ENCODE data around the gene PDLIM7.

PDLIM7 gene

DNA sequence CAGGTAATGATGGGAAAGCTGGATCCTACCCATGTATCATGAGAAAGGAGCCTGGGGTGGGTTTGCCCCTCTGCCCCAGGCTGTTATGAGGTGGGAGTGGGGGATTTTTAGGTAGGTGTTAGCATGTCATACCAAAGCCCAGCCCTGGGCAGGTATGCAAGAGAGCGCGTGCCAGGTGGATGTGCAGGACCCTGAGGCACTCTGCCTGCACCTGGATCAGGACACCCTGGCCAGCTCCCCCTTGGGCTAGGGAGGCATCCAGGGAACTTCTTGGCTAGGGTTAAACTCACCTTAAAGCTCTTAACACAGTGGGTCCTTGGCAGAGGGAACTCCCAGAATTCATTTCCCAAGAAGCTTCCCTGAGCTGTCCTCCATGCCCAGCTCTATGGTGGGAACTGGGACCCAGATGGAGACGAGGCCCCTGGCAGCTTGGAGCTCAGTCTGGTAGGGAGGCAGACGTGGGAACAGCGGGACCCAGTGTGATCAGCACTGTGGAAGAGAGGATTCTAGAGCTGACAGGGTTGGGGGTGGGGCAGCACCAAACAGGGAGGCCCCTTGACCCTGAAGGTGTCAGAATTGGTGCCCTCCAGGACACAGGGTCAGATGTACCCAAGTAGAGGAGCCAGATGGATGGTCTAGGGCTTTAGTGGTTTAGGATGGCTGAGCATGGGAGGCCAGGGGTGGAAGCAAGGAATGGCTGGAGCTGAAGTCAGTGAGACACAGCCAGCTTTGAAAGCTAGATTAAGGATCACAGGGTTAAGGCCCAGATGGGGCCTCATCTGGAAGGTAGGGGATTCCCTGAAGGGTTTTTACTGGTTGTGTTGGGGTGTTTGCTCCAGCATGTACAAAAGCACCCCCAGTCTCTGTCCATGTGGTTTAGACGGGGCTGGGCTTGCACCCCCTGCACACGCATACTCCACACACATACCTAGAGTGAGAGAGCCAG lies 53.0 kb downstream of the PDLIM7 start:
- no peak for DNase-seq (ENCODE audit: low read depth)

- DNase-seq (ENCODE audit: low read depth) = no peak
These were observed 54.0 kb downstream of the PDLIM7 start for GRCh38 chr5:177443144-177443983.

DNA sequence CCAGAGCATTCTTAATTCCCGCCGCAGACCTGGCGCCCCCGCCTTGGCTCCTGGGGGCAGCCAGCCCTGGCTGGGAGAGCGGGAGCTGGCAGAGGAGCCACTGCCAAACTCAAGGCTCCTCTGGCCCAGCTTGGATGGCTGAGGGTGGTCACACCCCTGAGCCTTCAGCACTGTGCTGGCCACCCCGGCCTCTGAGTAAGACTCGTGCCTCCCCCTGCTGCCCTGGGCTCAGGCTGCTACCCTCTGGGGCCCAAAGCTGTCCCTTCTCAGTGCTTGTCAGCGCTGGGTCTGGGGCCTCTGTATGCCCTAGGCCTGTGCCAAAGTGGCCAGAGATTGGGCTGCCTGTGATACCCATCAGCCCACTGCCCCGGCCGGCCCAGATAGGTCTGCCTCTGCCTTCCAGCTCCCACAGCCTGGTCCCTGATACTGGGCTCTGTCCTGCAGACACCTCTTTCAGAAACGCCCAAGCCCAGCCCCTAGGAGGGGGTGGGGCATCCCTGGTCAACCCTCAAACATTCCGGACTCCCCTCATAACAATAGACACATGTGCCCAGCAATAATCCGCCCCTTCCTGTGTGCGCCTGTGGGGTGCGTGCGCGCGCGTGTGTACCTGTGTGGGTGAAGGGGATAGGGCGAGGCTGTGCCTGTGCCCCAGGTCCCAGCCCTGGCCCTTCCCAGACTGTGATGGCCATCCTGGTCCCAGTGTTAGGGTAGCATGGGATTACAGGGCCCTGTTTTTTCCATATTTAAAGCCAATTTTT lies 55.2 kb downstream of the PDLIM7 start:
- no peak for DNase-seq (ENCODE audit: low read depth)

- DNase-seq (ENCODE audit: low read depth) = no peak
These were observed 56.2 kb downstream of the PDLIM7 start for GRCh38 chr5:177440990-177441780.

- peak; percentile 39 for DNase-seq (ENCODE audit: low read depth)
These were observed 57.0 kb downstream of the PDLIM7 start for GRCh38 chr5:177440211-177440989.

DNA sequence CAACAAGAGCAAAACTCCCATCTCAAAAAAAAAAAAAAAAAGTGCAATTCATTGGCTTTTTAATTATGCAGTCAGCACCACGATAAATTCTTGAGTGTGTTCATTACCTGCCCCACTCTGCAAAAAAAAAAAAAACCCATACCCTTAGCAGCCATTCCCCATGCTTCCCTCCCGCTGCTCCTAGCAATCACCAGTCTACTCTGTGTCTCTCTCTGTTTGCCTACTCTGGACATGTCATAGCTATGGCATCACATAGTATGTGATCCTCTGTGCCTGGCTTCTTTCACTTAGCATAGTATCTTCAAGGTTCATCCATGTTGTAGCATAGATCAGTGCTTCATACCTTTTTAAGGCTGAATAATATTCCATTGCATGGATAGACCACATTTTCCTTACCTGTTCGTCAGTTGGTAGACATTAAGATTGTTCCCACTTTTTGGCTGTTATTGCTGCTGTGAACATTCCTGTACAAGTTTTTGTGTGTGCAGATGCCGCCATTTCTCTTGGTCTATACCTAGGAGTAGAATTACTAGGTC lies 57.8 kb downstream of the PDLIM7 start:
- DNase-seq (ENCODE audit: low read depth) = no peak

DNA sequence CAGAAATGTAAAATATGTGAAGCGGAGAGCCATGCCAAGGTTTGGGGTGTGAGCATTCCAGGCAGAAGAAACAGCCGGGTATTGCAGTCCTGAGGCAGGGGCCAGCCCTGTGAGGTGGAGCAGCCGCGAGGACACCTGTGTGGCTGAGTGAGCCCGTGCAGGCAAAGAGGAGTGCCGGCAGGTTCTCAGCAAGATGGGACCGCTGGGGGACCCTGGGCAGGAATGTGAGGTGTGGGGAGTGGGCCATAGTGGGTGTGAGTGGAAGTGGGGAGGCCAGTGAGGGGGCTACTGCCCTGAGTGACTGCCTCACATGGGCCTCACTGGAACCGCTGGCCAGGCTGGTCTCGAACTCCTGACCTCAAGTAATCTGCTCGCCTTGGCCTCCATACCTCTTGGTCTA lies 58.9 kb downstream of the PDLIM7 start:
- no peak for DNase-seq (ENCODE audit: low read depth)

DNA sequence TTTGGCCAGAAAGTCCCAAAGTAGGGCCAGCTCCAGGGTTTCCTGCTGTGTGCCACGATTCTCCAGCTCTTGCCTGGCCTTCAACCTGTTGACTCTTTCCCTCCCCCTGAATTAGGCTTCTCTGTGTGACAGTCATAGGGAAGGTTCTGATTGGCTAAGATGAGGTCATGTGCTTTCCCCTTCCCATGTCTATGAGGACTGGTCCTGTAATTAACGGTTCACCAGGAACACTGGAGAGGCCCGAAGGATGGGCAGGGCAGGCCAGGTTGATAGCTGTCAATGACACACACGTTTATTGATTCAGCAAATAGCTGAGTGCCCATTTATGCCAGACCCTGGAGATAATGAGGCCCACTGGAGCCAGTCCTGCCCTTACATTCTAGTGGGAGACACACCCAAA lies 59.8 kb downstream of the PDLIM7 start:
- DNase-seq (ENCODE audit: low read depth) = no peak

- DNase-seq (ENCODE audit: low read depth) = no peak
These were observed 61.4 kb downstream of the PDLIM7 start for GRCh38 chr5:177435847-177436536.

- DNase-seq (ENCODE audit: low read depth) = no peak
These were observed 62.3 kb downstream of the PDLIM7 start for GRCh38 chr5:177434942-177435738.

DNA sequence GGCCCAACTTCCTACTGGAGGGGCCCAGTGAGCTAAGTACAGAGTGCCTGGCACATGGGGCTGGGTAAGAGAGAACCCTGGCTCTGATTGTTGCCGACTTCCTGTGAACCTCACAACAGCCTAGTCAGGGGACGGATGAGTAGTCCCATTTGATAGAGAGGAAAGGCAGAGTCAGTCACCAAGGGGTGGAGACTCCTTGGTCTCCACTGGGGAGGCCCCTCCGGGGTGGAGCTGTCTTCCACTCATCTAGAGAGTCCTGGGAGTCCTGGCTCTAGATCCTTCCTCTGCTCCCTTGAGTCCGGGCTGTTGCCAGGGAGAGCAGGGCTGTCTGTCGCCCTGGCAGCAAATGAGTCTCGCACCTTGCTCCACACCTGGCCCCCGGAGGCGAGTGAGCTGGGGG lies 63.0 kb downstream of the PDLIM7 start:
- peak; percentile 56 for DNase-seq (ENCODE audit: low read depth)

- DNase-seq (ENCODE audit: low read depth) = no peak
These were observed 63.7 kb downstream of the PDLIM7 start for GRCh38 chr5:177433658-177434217.

Measured in activated T-cell treated with anti-CD3 and anti-CD28 coated beads for 24 hours (primary cell).